ENCODE data around the gene BACH1.

BACH1 gene

DNA sequence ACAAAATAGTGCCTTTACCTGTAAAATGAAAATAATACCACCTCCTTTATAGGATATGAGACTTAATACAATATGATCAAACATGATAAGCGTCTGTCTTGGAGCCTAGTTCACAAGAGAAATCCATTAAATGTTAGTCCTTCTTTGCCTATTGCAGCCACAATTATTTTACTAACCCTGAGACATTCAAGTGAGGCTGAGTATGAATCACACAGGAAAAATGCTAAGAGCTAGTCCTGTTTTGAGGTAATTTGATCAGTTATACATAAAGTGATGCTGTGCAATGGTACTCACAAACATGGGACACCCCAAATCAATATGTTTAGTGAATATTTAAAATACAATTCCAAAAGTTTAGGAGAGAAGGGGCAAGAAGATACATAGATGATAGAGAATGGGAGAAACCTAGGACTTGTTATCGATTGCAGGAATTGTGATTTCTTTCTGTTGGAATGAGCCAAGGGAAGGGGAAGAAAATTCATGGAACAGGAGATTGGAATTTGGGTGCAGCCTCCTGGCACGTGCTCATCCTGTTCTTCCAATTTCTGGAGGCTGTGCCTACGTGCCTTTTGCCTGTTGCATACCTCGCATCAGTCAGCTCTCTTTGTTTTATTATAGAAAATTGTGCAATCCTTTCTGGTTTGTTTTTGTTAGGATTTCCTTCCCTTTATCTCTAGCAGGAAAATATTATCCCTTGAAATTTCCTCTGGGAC, 39.9 kb upstream of the BACH1 start:
- Histone ChIP-seq H3K4me3 (no peak overlapping the region), H3K27ac (no peak overlapping the region)
- no peak for DNase-seq (ENCODE audit: low spot score)
- TF ChIP-seq, protein P1, sequence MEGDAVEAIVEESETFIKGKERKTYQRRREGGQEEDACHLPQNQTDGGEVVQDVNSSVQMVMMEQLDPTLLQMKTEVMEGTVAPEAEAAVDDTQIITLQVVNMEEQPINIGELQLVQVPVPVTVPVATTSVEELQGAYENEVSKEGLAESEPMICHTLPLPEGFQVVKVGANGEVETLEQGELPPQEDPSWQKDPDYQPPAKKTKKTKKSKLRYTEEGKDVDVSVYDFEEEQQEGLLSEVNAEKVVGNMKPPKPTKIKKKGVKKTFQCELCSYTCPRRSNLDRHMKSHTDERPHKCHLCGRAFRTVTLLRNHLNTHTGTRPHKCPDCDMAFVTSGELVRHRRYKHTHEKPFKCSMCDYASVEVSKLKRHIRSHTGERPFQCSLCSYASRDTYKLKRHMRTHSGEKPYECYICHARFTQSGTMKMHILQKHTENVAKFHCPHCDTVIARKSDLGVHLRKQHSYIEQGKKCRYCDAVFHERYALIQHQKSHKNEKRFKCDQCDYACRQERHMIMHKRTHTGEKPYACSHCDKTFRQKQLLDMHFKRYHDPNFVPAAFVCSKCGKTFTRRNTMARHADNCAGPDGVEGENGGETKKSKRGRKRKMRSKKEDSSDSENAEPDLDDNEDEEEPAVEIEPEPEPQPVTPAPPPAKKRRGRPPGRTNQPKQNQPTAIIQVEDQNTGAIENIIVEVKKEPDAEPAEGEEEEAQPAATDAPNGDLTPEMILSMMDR (IDR thresholded peaks at IDR 0.05), result no peak

DNA sequence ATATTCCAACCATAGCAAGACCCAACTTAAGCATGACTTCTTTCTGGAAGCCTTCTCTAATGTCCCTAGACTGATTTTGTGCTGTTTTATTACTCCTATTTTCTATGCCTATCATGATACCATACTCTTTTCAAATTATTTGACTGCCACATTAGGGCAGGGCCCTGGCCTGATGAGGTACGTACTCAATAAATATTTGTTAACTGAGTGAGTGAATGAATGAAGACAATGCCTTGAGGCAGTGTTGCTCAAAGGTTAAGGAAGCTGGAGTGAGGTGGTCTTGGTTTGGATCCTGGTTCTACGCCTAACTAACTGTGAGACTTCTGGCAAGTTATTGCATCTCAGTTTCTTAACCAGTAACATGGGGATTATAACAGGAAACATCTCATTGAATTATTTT, 38.3 kb upstream of the BACH1 start:
- Histone ChIP-seq H3K4me3 (no peak overlapping the region), H3K27ac (no peak overlapping the region)
- TF ChIP-seq, protein P1 (IDR thresholded peaks at IDR 0.05), result no peak
- DNase-seq (ENCODE audit: low spot score), result no peak

DNA sequence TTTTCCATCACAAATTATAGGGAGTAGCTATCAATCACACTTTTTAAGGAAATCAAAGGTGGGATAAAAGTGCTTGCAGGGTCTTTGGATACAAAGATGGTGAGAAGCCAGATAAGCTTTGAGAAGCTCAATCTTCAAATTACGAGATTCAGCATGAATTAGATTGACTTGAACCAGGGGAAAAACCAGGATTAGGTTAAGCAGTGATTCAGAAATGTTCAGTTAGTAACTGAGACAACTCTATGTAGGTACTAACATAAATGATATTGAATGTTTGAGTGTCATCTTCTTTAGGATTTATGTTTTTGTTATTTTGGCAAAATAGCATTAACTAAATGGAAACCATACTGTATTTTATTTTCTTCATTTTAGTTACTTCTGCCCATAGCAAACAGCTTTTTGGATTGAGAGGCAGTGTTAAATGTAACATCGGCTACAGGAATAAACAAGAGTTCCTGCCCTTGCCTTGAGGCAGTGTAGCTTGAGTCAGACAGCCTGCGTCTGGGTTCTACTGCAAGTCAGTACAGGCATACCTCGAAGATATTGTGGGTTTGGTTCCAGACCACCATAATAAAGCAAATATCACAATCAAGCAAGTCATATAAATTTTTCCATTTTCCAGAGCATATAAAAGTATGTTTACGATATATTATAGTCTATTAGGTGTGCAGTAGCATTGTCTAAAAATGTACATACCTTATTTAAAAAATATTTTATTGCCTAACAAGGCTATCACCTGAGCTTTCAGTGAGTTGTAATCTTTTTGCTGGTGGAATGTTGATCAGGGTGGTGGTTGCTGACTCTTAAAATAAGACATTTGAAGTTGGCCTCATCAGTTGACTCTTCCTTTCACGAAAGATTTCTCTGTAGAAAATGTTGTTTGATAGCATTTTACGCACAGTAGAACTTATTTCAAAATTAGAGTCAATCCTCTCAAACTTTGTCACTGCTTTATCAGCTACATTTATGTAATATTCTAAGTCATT, 36.9 kb upstream of the BACH1 start:
- Histone ChIP-seq H3K4me3 (no peak overlapping the region), H3K27ac (no peak overlapping the region)
- TF ChIP-seq, protein P1 (IDR thresholded peaks at IDR 0.05), result no peak
- no peak for DNase-seq (ENCODE audit: low spot score)

DNA sequence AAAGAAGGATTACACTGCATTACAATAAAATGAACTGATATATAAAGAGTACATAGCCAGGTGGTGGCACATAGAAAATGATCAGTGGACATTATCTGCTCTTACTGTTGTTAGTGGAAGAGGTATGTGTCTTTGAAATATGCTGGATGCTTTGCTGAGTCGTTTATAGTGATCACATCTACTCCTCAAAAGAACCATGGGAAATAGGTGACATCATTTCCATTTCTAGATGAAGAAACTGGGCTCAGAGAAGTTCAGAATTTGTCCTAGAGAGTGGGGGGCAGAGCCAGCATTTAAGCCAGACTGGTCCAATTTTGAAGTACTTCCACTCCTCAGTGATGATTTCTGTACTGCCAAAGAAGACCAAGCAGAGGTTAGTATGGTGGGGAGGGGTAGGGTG, 34.0 kb upstream of the BACH1 start:
- TF ChIP-seq, protein P1 (IDR thresholded peaks at IDR 0.05), result no peak
- Histone ChIP-seq H3K4me3 (no peak overlapping the region), H3K27ac (no peak overlapping the region)
- DNase-seq (ENCODE audit: low spot score), result no peak

DNA sequence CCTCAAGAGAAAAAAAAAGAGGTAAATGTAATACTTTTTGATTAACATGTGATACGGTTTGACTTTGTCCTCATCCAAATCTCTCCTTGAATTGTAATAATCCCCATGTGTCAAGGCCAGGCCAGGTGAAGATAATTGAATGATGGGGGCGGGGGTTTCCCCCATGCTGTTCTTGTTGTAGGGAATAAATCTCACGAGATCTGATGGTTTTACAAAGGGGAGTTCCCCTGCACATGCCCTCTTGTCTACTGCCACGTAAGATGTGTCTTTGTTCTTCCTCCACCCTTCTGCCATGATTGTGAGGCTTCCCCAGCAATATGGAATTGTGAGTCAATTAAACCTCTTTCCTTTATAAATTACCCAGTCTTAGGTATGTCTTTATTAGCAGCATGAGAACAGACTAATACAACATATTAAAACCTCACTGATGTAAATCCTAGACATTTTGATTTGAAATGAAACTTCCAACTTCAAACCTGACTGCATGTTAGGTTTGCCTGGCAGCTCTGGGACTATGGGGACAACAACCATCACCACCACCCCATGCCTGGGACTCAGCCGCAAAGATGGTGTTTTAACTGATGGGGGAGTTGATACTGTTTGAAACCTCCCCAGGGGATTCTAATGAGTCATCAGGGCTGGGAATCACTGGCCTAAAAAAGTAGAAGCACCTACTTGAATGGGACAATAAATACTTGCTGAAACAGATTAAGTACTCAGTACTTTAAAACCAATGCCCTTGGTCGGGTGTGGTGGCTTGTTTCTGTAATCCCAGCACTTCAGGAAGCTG, 32.8 kb upstream of the BACH1 start:
- H3K27ac ChIP-seq, result no peak overlapping the region
- TF ChIP-seq, protein P1 (IDR thresholded peaks at IDR 0.05), result no peak
- no peak overlapping the region for H3K4me3 ChIP-seq
- no peak for DNase-seq (ENCODE audit: low spot score)

DNA sequence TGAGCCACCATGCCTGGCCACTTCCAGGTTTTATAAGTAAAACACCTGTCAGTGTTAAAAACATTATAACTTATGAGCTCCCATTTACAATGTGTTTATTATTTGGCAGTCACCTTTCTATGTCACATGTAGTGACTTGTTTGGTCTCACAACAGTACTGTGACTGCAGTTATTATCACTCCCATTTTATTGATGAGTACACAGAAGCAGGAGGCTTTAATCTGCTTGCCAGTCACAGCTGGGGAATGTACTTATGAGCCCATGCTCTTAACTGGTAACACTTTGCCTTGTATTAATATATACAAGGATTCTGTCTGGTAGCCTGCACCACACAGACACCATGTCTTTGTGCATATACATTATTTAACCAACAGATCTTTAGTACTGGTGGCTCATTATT, 31.1 kb upstream of the BACH1 start:
- no peak for DNase-seq (ENCODE audit: low spot score)
- Histone ChIP-seq H3K27ac (no peak overlapping the region), H3K4me3 (no peak overlapping the region)
- TF ChIP-seq, protein P1 (IDR thresholded peaks at IDR 0.05), result no peak

Data from coronary artery (tissue), 2 donors.